ENCODE data around the gene AURKB.

Gene AURKB

DNA sequence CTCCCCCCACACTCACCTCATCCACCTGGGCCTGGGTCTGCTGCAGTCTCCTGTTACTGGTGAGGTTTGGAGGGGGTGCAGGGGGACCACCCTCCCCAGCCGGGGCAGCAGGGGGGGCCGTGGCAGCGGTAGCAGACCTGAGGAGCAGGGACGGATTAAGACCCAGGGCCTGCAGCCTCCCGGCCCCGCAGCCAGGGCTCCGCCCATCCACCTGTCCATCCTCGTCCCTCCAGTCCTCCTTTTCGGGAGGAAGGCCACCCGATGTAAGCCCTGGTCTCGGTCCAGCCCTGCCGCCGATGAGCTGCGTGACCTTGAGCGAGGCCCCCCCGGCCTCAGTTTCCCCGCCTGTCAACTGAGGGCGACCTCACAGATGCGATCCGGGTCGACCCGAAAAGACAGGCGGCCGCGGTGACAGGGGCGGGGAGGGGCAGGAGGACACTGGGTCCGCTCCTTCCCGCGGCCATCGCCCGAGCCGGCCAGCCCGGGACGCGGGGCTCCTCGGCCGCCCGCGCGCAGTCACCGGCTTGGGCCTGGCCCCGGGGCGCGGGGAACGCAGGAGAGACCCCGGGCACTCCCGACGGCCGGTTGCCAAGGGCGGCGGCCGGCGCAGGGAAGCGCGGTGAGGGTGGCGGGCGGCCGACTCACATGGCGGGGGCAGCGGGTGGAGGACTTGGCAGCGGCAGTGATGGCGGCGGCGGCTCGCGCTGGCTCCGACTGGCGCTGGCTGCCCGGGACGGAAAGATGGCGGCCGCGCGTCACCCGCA is 48.0 kb downstream of the AURKB start, which contains the start of gene VAMP2:
Gene VAMP2, minus strand, starts transcription at position 716 of the 764 bp plus-strand sequence. Its CDS starts 69 bp downstream, at position 647.
- Histone ChIP-seq H3K9me3 (ENCODE audit: control insufficient read depth in 1 of 2, low read length in 2 of 2) (no peaks in the 10 kb centered on the region), H3K4me3 (ENCODE audit: low read depth in 1 of 2, low read length in 2 of 2) (peak within 1 kb of the TSS; percentile 91 to 94), H3K4me1 (ENCODE audit: control insufficient read depth in 1 of 2, insufficient read depth in 2 of 2, low read length in 2 of 2) (peaks cover 38 to 40% of the 10 kb centered on the region in 2 donors), H3K27me3 (ENCODE audit: control insufficient read depth in 1 of 2, insufficient read depth in 2 of 2, low read length in 2 of 2) (no peaks in the 10 kb centered on the region), H3K36me3 (ENCODE audit: control insufficient read depth in 1 of 2, insufficient read depth in 2 of 2, low read length in 2 of 2) (peaks cover 14 to 19% of the 10 kb centered on the region in 2 donors), H3K9ac (ENCODE audit: low read depth in 1 of 2, low read length in 2 of 2) (peak within 1 kb of the TSS; percentile 93 to 98), H3K27ac (ENCODE audit: low read depth, low read length) (peak within 1 kb of the TSS; percentile 94)

DNA sequence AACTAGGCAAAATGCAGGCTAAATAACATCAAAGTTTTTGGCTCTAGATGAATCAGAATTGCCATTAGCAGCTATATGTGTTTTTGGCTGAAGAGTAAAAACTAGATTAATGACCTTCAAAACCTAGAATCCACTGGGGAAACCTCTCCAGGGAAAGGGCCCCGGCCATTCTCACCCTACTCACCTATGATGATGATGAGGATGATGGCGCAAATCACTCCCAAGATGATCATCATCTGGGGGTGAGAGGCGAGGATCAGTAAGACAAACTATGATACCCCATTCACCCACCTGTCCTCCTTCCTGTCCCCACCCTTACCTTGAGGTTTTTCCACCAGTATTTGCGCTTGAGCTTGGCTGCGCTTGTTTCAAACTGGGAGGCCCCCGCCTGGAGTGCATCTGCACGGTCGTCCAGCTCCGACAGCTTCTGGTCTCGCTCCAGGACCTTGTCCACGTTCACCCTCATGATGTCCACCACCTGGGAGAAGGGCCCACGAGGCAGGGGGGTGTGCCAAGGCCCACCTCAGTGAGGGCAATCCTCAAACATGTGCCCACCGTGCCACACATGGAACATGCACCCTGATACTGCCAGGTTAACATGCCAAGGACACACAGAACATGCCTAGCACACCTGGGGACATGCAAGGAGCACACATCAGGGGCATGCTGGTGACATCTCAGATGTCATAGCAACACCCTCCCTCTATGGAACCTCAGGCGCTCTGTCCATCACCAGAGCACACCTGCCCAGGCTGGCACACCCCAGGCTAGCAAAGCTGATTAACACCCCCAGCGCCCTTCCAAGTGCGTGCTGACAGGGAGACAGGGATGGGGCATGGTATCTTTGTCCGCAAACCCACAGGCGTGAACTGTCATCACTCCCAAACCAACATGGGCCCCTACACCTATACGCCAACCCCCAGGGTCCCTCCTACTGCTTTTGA is 48.8 kb downstream of the AURKB start:
- Histone ChIP-seq H3K36me3 (ENCODE audit: control insufficient read depth in 1 of 2, insufficient read depth in 2 of 2, low read length in 2 of 2) (peaks cover 14 to 19% of the 10 kb centered on the region in 2 donors), H3K4me3 (ENCODE audit: low read depth in 1 of 2, low read length in 2 of 2) (peak overlapping the region; percentile 91 to 94), H3K9ac (ENCODE audit: low read depth in 1 of 2, low read length in 2 of 2) (peak overlapping the region; percentile 93 to 98), H3K27me3 (ENCODE audit: control insufficient read depth in 1 of 2, insufficient read depth in 2 of 2, low read length in 2 of 2) (no peaks in the 10 kb centered on the region), H3K9me3 (ENCODE audit: control insufficient read depth in 1 of 2, low read length in 2 of 2) (no peaks in the 10 kb centered on the region), H3K4me1 (ENCODE audit: control insufficient read depth in 1 of 2, insufficient read depth in 2 of 2, low read length in 2 of 2) (peaks cover 40 to 44% of the 10 kb centered on the region in 2 donors), H3K27ac (ENCODE audit: low read depth, low read length) (peak overlapping the region; percentile 94)

DNA sequence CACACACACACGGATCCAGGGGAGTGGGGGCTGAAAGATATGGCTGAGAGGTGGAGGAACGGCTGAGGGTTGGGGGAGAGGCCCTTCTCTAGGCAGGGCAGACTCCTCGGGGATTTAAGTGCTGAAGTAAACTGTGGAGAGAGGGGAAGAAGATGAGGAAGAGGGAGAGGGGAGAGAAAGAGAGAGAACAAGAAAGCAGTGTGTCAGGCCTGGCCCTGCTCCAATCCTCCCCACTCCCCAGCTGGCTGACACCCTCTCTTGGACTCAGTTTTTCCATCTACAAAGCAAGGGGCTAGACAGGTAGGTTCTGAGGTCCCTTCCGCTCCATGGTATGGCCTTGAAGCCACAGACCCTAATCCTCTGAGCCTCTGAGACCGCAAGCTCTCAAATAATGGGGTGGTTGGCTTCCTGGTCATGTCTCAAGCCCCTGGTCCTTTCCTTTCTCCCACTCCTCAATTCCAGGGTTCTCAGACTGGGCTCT is 49.6 kb downstream of the AURKB start:
- Histone ChIP-seq H3K9ac (ENCODE audit: low read depth in 1 of 2, low read length in 2 of 2) (peak overlapping the region; percentile 93 to 98), H3K4me1 (ENCODE audit: control insufficient read depth in 1 of 2, insufficient read depth in 2 of 2, low read length in 2 of 2) (peaks cover 40 to 45% of the 10 kb centered on the region in 2 donors), H3K9me3 (ENCODE audit: control insufficient read depth in 1 of 2, low read length in 2 of 2) (no peaks in the 10 kb centered on the region), H3K27me3 (ENCODE audit: control insufficient read depth in 1 of 2, insufficient read depth in 2 of 2, low read length in 2 of 2) (no peaks in the 10 kb centered on the region), H3K27ac (ENCODE audit: low read depth, low read length) (no peak overlapping the region), H3K36me3 (ENCODE audit: control insufficient read depth in 1 of 2, insufficient read depth in 2 of 2, low read length in 2 of 2) (peaks cover 14 to 19% of the 10 kb centered on the region in 2 donors), H3K4me3 (ENCODE audit: low read depth in 1 of 2, low read length in 2 of 2) (no peak overlapping the region)

DNA sequence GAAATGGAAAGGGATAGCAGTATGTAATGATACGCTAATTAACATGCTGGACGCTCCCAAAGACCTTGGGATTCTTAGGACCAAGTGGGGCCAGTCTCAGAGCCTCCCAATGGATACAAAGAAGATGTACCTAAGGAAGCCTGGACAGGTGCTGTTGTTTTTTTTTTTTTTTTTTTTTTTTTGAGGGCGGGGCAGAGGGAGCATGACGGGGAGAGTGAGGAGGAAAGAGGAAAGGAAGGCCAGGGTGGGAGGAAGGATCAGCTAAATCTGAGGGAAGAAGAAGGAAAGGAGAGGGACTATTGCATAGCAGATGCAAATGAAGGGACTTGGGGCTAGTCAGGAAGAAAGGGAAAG is 50.2 kb downstream of the AURKB start:
- Histone ChIP-seq H3K27me3 (ENCODE audit: control insufficient read depth in 1 of 2, insufficient read depth in 2 of 2, low read length in 2 of 2) (no peaks in the 10 kb centered on the region), H3K27ac (ENCODE audit: low read depth, low read length) (no peak overlapping the region), H3K9ac (ENCODE audit: low read depth in 1 of 2, low read length in 2 of 2) (no peak overlapping the region), H3K9me3 (ENCODE audit: control insufficient read depth in 1 of 2, low read length in 2 of 2) (no peaks in the 10 kb centered on the region), H3K36me3 (ENCODE audit: control insufficient read depth in 1 of 2, insufficient read depth in 2 of 2, low read length in 2 of 2) (peaks cover 14 to 19% of the 10 kb centered on the region in 2 donors), H3K4me3 (ENCODE audit: low read depth in 1 of 2, low read length in 2 of 2) (no peak overlapping the region), H3K4me1 (ENCODE audit: control insufficient read depth in 1 of 2, insufficient read depth in 2 of 2, low read length in 2 of 2) (peaks cover 44 to 50% of the 10 kb centered on the region in 2 donors)

DNA sequence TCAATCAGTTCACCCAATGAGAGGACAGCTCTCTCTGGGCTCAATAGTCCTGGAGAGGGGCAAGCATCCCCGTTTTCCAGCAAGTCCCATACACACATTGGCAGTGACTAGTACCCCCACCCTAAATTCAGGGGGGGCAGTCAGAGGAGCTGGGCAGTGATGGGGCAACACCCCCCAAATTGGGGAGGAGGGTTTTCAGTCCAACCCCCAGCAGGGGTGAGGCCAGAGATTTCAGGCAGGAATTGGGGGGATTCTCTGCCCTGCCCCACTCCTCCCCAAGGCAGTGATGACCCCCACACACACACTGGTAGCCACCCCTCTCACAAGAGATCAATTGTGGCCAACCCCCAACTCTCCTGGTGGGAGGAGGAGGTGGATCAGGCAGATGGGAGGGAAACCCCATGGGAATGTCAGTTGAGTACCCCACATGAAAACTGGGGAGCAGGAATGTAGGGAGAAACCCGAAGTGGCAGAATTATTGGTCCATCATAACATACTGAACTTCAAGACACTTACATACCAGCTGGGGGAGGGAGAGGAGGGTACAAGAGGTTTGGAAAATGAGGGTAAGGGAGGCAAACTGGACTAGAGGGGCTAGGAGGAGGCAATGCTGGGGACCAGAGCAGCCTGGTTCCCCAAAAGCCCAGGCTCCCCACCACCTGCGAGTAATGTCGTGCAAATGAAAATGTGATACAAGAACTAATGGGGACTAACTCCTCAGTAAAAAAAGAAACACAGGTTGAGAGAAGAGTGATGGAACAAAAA is 50.7 kb downstream of the AURKB start:
- H3K27ac ChIP-seq (ENCODE audit: low read depth, low read length) = no peak overlapping the region
- H3K27me3 ChIP-seq (ENCODE audit: control insufficient read depth in 1 of 2, insufficient read depth in 2 of 2, low read length in 2 of 2) = no peaks in the 10 kb centered on the region
- no peak overlapping the region for H3K4me3 ChIP-seq (ENCODE audit: low read depth in 1 of 2, low read length in 2 of 2)
- H3K9ac ChIP-seq (ENCODE audit: low read depth in 1 of 2, low read length in 2 of 2) = no peak overlapping the region
- H3K4me1 ChIP-seq (ENCODE audit: control insufficient read depth in 1 of 2, insufficient read depth in 2 of 2, low read length in 2 of 2) = peaks cover 47 to 53% of the 10 kb centered on the region in 2 donors
- H3K36me3 ChIP-seq (ENCODE audit: control insufficient read depth in 1 of 2, insufficient read depth in 2 of 2, low read length in 2 of 2) = peaks cover 14 to 19% of the 10 kb centered on the region in 2 donors
- H3K9me3 ChIP-seq (ENCODE audit: control insufficient read depth in 1 of 2, low read length in 2 of 2) = no peaks in the 10 kb centered on the region

DNA sequence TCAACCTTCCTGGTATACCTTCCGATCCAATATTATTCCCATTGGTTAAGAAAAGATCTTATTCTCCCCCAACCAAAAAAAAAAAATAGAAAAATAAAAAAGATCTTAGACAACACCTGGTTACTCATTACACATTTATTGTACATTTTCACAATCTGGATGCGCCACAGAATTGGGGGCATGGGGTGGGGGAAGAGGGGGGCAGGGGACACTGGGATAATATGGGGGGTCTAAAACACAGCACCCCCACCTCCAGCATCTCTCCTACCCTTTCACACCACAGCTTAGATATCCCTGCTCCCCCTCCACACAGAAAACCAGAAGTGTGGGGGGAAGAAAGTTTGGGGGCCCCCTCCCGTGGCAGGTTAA is 51.4 kb downstream of the AURKB start:
- no peak overlapping the region for H3K9ac ChIP-seq (ENCODE audit: low read depth in 1 of 2, low read length in 2 of 2)
- peaks cover 47 to 51% of the 10 kb centered on the region in 2 donors for H3K4me1 ChIP-seq (ENCODE audit: control insufficient read depth in 1 of 2, insufficient read depth in 2 of 2, low read length in 2 of 2)

DNA sequence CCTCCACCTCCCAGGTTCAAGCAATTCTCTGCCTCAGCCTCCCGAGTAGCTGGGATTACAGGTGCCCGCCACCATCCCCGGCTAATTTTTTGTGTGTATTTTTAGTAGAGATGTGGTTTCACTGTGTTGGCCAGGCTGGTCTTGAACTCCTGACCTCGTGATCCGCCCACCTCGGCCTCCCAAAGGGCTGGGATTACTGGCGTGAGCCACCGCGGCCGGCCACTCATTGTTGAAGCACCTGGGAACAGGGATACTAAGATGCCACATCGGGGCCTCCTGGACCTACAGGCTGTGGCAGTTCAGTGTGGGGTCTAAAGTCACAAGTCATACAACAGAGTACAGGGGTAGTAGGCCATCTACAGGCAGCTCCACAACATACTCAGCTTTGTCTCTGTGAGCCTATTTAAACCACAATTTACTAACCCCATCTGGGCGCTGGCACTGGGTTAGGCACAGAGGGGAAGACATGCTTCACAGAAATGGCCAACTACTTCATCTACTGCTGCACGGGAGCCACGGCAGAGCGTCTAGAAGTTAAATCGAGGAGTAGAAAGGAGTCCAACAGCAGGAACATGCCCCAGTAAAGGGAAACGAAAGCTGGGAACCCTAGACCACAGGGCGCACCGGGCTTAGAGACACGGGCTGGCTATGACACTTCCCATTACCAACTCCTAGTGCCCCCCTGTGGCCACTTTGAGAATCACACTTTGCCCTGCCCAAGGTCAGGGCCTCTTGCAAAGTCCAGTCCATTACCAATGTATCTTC is 51.9 kb downstream of the AURKB start:
- Histone ChIP-seq H3K36me3 (ENCODE audit: control insufficient read depth in 1 of 2, insufficient read depth in 2 of 2, low read length in 2 of 2) (peaks cover 14 to 19% of the 10 kb centered on the region in 2 donors), H3K9me3 (ENCODE audit: control insufficient read depth in 1 of 2, low read length in 2 of 2) (no peaks in the 10 kb centered on the region), H3K4me3 (ENCODE audit: low read depth in 1 of 2, low read length in 2 of 2) (peak overlapping the region; percentile 43 to 52), H3K27me3 (ENCODE audit: control insufficient read depth in 1 of 2, insufficient read depth in 2 of 2, low read length in 2 of 2) (no peaks in the 10 kb centered on the region), H3K27ac (ENCODE audit: low read depth, low read length) (peak overlapping the region; percentile 82), H3K9ac (ENCODE audit: low read depth in 1 of 2, low read length in 2 of 2) (peak overlapping the region; percentile 52 to 93), H3K4me1 (ENCODE audit: control insufficient read depth in 1 of 2, insufficient read depth in 2 of 2, low read length in 2 of 2) (peaks cover 46 to 51% of the 10 kb centered on the region in 2 donors)

More for the DNA sequence above, 51.4 kb downstream of the AURKB start:
- H3K27ac ChIP-seq (ENCODE audit: low read depth, low read length) = no peak overlapping the region
- H3K9me3 ChIP-seq (ENCODE audit: control insufficient read depth in 1 of 2, low read length in 2 of 2) = no peaks in the 10 kb centered on the region
- H3K4me3 ChIP-seq (ENCODE audit: low read depth in 1 of 2, low read length in 2 of 2) = no peak overlapping the region
- H3K27me3 ChIP-seq (ENCODE audit: control insufficient read depth in 1 of 2, insufficient read depth in 2 of 2, low read length in 2 of 2) = no peaks in the 10 kb centered on the region
- peaks cover 14 to 19% of the 10 kb centered on the region in 2 donors for H3K36me3 ChIP-seq (ENCODE audit: control insufficient read depth in 1 of 2, insufficient read depth in 2 of 2, low read length in 2 of 2)

DNA sequence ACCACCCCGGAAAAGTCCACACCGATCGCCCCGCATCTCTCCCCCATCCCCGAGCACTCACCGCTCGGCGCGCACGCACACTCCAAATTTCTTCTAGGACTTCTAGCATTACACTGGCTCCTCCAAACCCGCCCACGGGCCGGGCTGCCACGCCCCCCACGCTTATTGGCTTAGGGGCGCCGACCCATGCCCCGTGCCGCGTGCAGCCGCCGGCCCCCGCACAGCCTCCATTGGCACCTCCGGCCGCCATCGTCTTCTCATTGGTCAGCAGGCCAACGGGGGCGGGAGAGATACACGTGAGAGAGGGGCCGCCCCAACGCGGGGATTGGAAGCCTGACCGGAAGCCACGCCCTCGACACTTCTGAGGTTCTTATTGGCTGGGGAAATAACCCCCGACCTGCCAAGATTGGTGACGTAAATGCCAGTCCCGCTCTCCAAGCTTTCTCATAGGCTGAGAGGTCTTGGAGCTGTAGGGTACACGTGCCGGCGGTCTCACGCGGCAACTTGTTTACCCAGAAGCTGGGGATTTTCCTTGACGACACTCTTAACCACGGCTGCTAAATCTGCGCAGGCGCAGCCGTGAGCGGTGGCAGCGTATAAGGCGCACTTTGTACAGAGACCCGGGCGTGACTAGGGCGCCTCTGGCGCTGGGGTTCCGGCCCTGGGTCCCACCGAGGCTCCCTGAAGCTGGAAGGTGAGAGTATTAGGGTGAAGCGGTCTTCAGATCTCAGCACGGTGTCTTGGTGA is 54.0 kb downstream of the AURKB start:
- no peaks in the 10 kb centered on the region for H3K9me3 ChIP-seq (ENCODE audit: control insufficient read depth in 1 of 2, low read length in 2 of 2)
- no peaks in the 10 kb centered on the region for H3K27me3 ChIP-seq (ENCODE audit: control insufficient read depth in 1 of 2, insufficient read depth in 2 of 2, low read length in 2 of 2)
- peaks cover 13 to 16% of the 10 kb centered on the region in 2 donors for H3K36me3 ChIP-seq (ENCODE audit: control insufficient read depth in 1 of 2, insufficient read depth in 2 of 2, low read length in 2 of 2)
- H3K9ac ChIP-seq (ENCODE audit: low read depth in 1 of 2, low read length in 2 of 2) = peak overlapping the region; percentile 100
- peaks cover 48 to 54% of the 10 kb centered on the region in 2 donors for H3K4me1 ChIP-seq (ENCODE audit: control insufficient read depth in 1 of 2, insufficient read depth in 2 of 2, low read length in 2 of 2)
- H3K4me3 ChIP-seq (ENCODE audit: low read depth in 1 of 2, low read length in 2 of 2) = peak overlapping the region; percentile 81 to 96
- H3K27ac ChIP-seq (ENCODE audit: low read depth, low read length) = peak overlapping the region; percentile 98

DNA sequence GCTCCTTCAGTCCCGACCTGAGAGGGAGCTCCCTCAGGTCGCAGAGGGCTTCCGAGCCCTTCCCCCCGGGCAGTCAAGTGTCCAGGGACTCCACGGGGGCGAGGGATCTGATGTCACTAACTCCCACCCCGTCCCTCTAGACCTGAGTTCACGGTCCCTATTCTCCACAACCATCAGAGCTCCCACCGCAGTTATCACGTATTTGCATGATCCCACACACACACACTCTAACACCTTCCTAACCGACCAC is 54.5 kb downstream of the AURKB start:
- Histone ChIP-seq H3K4me3 (ENCODE audit: low read depth in 1 of 2, low read length in 2 of 2) (peak overlapping the region; percentile 81 to 96), H3K27ac (ENCODE audit: low read depth, low read length) (peak overlapping the region; percentile 98), H3K36me3 (ENCODE audit: control insufficient read depth in 1 of 2, insufficient read depth in 2 of 2, low read length in 2 of 2) (peaks cover 8 to 11% of the 10 kb centered on the region in 2 donors), H3K9ac (ENCODE audit: low read depth in 1 of 2, low read length in 2 of 2) (peak overlapping the region; percentile 100), H3K9me3 (ENCODE audit: control insufficient read depth in 1 of 2, low read length in 2 of 2) (no peaks in the 10 kb centered on the region), H3K27me3 (ENCODE audit: control insufficient read depth in 1 of 2, insufficient read depth in 2 of 2, low read length in 2 of 2) (no peaks in the 10 kb centered on the region), H3K4me1 (ENCODE audit: control insufficient read depth in 1 of 2, insufficient read depth in 2 of 2, low read length in 2 of 2) (peaks cover 46 to 53% of the 10 kb centered on the region in 2 donors)
